ENCODE measurements around the gene USP17L29. TPM values are rescaled to one million over a fixed set of nuclear protein-coding genes. Genes with fewer than 3 reads are reported as not detected.
"Not testable (repeated sequence)": the region's sequence is repeated elsewhere in the genome, so short reads cannot be mapped to it uniquely, and the experiment has no call there.

Gene USP17L29
- total RNA-seq, 2 donors from 2014 or later: not detected

GRCh38 chr4:9389001-9389400 lies 35.6 kb downstream of the USP17L29 start:
- not testable (repeated sequence) for H3K36me3 Mint-ChIP-seq (ENCODE audit: low read depth); H3K9me3 ChIP-seq (ENCODE audit: control insufficient read depth, low read length, poor library complexity, severe bottlenecking); H3K4me1 Mint-ChIP-seq; H3K27ac Mint-ChIP-seq; H3K4me3 Mint-ChIP-seq; ATAC-seq; DNase-seq
- H3K27me3 Mint-ChIP-seq: peaks cover 14% of the 10 kb centered on the region

Other genes with a start within 250 kb of the USP17L29 start
- gene FAM90A26, start 183.2 kb upstream of the USP17L29 start, total RNA-seq: not detected
- gene USP17L10, start 143.0 kb upstream of the USP17L29 start, total RNA-seq: not detected
- gene USP17L11, start 138.2 kb upstream of the USP17L29 start, total RNA-seq: not detected
- not detected for gene USP17L12, start 133.5 kb upstream of the USP17L29 start, total RNA-seq
- not detected for gene USP17L13, start 128.7 kb upstream of the USP17L29 start, total RNA-seq
- gene USP17L15, start 119.3 kb upstream of the USP17L29 start, total RNA-seq: not detected
- gene USP17L17, start 109.8 kb upstream of the USP17L29 start, total RNA-seq: not detected
- gene USP17L18, start 105.0 kb upstream of the USP17L29 start, total RNA-seq: not detected
- gene USP17L19, start 100.3 kb upstream of the USP17L29 start, total RNA-seq: not detected
- gene USP17L20, start 95.5 kb upstream of the USP17L29 start, total RNA-seq: not detected
- gene USP17L21, start 90.8 kb upstream of the USP17L29 start, total RNA-seq: not detected
- gene USP17L22, start 86.0 kb upstream of the USP17L29 start, total RNA-seq: under 1 TPM in 1 of 2 donors, not detected in 1; 0.26 TPM
- not detected for gene USP17L24, start 28.5 kb upstream of the USP17L29 start, total RNA-seq
- not detected for gene USP17L25, start 23.7 kb upstream of the USP17L29 start, total RNA-seq
- not detected for gene USP17L26, start 19.0 kb upstream of the USP17L29 start, total RNA-seq
- gene USP17L5, start 14.2 kb upstream of the USP17L29 start, total RNA-seq: not detected
- gene USP17L27, start 9.5 kb upstream of the USP17L29 start, total RNA-seq: not detected
- gene USP17L28, start 4.7 kb upstream of the USP17L29 start, total RNA-seq: not detected
- not detected for gene USP17L30, start 9.5 kb downstream of the USP17L29 start, total RNA-seq
- gene DEFB131A, start 90.8 kb downstream of the USP17L29 start, total RNA-seq: not detected